ENCODE measurements around the gene MCM9.

Gene MCM9

GRCh38 chr6:118764766-118765165 is 170.2 kb downstream of the MCM9 start:
- no peak for DNase-seq
